Suppressor macrophage treated with lipopolysaccharide for 4 hours (primary cell): ENCODE data around the gene VAV3.

Source experiments
- DNase-seq: peaks from one replicate; pipeline ENCODE4 v3.0.0-alpha.2; 2020

VAV3 gene

DNA sequence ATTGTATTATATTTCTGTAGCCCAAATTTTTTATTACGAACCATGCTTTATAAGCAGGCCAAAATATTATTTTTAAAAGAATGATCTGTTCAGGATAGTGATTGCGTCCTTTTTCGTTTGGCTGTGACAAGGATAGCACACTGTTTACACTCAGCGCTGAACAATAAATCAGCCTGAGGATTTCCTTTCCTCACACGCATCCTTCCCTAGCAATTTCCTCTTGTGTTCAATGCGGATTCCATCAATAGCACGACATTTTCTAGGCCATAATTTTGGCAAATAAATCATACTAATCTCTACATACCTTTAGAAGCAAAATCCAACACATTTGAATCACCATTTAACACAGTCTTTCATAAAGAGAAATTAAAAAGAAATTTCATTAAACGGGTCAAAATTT is 1.6 kb upstream of the VAV3 start:
- DNase-seq = no peak

DNA sequence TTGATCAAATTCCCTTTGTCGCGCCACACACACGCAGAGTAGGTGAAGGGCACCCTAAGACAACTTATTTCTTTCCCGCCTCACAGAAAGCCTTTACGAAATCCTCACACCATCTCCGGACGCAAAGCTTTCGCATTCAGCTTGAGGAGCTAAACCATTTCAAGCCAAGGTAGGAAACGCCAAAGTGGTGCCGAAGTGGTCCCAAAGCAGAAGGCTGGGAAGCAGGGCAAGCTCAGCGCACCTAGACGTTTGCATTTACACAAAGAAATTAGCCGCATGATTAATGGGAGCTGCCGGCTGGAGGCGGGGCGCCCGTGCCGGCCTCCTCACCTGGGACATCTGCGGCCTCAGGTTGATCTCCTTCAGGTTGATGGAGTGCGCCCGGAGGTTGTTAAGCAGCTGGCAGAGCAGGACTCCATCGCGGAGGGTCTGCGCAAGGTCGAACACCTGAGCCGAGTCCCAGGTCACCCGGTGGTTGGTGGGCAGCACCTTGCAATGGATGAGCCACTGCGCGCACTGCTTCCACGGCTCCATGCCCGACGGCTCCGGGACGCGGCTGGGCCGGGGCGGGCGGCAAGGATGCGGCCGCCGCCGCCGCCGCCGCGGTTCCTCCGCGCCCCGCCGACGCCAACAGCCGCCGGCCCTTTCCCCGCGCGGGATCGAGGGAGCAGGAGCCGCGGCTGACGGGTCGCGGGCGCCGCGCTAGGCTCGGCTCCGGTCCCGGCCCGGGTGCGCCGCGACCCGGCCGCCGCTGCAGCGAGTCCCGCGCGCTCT is 457 bp downstream of the VAV3 start:
- no peak for DNase-seq

DNA sequence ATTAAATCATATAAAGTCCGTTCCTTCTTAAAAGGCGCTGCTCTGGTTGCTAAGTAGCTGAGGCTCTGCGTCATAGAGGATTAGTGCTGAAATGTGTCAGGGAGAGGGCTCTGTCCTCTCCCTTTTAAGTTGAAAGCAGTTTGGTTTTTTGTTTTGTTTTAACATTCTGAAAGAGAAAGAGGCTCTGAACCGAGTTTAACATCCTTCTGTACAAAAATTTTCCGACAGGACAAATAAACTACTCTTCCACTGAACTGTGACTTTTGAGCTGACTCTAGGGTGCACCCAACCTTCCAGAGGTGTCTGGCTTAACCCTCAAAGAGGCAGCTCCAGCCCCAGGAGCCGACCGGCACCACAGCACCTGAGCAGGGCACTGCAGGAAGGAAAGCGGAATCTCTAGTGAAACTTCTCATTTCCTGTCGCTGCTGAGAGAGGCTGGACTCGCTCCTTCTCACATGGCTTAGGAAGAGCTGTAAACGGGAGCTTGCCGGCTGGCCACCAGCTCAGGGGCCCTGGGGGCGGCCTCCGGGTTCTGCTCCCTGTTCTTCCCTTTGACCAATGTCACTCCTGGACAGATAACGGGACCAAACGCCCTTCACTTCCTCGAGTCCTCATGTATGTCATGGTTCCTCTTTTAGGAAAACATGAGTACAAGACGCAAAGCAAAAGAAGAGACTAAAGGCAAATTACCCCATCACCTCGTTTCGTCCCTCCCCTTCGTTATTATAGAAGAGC is 1.2 kb downstream of the VAV3 start:
- DNase-seq = peak; percentile 81

DNA sequence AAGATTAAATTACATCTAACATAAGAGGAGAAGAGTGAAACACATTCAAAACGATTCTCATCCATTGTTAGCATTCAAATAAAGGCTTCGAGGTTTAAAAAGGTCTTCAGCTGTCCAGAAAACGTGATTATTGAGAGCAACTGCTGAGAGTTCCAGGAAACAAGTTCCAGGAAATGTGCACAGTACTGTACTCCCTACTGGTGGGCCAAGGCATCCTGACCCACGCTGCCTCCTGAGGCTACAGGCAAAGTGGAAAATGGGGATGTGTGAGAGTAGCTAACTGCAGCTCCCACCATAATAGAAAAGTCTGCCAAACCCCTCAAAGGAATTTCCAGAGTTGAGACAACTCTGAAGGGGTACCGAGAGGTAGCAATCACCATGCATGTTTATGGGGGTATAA is 2.0 kb downstream of the VAV3 start:
- DNase-seq = peak; percentile 29

DNA sequence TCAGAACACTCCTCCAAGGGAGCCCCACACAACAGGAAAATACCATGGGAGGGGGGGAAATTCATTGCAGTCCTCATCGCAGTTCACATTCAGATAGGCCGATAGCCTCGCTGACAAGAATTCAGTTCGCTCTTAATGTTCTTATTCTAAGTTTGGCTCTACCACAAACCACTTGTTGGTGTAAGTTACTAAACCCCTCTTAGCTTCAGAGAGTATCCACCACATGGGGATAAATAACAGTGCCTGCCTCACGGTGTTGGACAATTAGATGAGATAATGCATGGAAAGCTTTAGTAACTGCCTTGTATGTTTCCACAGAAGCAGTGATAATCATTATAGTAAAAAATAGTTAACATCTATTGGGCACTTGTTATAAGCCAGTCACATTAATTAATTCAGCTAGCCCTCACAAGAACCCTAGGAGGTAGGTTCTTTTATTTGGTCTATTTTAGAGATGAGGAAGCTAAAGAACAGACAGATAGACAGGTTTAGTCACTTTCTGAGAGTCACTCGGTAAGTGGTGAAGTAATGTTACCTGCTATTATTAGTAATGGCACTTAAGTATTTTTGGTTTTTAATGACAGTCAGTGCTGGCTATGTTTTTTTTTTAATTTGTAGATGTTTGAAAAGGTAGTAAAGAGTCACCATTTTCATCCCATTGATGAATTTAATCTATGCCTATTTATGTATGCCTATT is 10.1 kb downstream of the VAV3 start:
- DNase-seq = no peak

DNA sequence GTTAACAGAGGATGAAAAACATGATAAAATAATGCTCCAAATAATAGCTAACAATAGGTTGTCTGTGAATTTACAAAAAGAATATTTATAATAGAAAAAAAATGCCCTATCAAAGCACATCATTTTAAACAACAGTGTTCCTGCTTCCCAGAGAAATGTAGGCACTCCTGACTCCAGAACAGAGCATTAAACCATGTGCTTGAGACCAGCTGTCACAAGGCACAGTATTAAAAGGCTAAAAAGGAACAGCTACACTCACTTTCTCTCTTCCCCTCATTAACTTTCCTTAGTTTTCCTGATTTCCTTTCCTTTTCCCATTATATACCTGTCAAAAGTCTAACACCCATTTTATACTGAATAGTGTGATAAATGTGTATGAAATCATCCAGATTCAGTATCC is 10.9 kb downstream of the VAV3 start:
- no peak for DNase-seq

DNA sequence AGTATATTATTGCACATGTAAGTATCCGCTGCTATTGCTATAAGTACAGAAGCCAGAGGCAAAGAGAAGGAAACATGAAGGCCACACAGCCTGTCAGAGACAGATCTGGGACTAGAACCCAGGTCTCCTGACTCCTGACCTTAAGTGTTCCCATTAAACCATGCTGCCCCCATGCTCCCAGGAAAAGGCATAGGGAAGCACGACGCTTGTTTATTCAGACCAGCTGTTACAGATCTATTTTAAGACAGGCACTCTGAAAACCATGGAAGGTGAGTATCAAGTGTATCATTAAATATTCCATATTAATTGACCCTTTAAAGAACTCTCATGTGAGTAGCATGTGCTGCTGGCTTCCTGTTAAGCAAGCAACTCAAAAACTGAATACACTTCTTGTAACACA is 11.4 kb downstream of the VAV3 start:
- no peak for DNase-seq

DNA sequence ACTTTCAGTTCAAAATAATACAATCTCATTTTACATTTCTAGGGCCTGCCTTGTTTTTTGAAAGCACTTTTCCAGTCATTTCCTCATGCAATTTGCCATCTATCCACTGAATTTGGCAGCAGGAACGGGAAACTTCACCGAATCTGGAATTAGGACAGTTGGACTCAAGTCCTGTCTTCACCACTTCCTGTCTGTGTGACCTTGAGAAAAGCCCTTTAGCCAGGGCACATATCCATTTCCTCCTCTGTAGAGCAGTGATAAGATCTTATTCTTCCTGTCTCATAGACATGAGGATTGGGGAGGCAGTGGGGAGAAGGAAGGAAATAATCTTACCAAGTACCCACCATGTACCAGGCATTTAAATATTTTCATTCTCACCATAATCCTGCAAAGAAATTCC is 12.0 kb downstream of the VAV3 start:
- DNase-seq = no peak

DNA sequence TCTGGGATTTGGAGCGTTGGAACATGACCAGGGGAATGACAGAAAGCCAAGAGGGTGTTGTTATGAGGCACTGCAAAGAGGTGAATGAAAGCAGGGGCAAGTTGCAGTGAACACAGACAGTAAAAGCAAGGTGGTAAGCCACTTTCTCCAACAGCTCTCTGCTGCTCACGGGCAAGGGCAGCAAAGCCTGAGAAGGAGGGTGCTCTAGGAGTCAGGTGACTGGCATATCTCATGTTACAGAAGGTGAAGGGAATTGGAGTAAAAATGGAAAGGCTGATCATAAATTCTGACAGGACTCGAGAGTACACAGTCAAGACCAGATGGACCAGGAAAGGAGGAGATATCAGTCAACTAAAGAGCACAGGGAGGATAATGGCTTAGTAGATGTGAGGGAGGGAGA is 14.5 kb downstream of the VAV3 start:
- no peak for DNase-seq

DNA sequence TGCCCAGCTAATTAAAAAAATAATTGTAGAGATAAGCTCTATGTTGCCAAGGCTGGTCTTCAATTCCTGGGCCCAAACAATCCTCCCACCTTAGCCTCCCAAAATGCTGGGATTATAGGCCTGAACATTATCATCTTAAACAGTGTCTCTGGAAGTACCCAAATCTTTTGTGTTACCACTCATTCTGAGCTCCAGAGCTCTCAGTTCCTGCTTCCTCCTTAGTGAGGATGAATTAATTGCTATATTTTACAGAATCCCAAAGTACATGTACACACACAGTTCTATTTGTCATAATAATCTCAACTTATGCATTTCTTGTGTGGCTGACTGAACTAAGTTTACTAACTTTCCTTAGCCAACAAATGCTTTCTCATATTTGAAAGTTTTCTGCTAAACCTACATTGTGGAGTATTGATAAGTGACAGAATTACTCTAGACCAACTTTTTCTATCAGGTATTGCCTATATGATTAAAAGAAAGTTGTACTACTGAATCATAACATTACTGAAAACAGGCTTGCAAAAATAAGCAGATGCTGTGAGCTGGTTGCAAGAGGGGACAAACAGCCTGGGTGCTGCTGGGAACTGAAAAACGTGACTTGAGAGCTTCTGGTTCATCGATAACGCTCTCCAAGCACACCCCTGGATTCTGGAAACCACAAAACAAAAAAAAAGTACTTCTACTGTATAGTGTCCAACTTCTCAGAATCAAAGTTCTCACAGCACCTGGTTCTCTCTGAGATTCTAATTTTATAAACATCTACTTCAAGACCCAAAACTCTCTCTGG is 15.3 kb downstream of the VAV3 start:
- no peak for DNase-seq

DNA sequence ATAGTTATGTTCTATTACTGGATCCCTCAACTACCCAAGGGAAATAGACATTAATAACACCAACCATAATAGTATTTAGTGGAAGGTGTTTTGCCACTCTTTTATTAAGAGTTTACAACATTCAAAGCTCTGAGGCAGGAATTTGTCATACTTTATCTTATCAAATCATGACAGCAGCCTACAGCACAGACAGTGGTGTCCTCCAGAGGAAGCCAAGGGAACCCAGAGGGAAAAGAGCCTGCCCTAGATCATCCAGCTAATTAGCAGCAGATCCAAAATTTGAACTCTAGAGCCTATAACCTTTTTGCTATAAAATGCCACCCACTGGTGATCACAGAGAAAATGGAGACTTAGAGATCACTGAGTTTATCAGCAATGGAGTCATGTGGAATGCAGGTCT is 18.2 kb downstream of the VAV3 start:
- DNase-seq = no peak

DNA sequence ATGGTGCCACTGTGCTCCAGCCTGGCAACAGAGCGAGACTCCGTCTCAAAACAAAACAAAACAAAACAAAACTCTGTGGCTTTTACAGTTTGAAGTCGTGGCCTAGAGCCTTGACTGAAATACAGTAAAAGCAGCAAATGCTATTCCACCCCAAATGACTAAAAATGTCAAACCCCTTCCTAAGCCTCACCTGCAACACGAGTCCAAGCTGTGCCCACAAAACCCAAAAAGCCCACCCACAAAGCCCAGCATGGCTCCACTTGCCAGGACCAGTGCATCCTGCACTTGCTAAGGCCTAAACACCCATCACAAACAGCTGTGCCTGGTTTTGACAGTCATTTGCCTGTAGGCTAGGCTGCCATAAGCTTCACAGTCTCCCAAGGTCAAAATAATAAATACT is 21.3 kb downstream of the VAV3 start:
- no peak for DNase-seq

DNA sequence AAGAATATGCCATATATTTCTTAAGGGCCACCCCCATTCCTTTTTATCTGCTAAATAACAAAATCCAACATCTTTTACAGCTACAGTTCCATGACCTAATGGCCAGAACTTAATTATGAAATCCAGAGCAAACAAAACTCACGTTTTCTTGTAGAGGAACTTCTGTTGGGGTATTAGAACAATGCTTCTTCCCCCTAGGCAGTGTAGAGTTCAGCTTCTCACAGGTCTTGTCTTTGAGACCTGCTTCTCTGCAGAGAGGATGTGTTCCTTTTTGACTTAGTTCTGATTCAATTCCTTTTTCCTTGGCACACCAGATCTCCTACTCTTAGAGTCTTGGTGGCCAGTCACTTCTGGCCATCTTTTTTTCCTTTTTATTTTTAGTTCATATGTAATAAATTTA is 22.2 kb downstream of the VAV3 start:
- peak; percentile 28 for DNase-seq

DNA sequence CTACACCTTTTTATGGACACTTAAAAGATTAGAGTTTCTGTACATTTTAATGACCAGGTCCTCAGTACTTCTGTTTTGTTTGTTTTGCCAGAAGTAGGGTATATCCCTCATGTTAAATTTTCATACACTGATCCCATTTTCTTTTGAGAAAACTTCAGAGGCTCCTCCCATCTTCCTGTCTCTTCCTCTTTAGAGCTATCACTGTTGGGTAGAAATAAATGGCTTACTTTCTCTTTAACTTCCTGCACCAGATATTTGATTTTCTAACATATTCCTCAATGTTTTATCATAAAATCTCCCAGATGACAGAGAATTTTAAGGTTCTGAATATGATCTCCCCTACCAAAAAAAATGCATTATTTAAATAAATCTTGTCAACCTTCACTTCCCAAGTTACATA is 23.4 kb downstream of the VAV3 start:
- DNase-seq = no peak

DNA sequence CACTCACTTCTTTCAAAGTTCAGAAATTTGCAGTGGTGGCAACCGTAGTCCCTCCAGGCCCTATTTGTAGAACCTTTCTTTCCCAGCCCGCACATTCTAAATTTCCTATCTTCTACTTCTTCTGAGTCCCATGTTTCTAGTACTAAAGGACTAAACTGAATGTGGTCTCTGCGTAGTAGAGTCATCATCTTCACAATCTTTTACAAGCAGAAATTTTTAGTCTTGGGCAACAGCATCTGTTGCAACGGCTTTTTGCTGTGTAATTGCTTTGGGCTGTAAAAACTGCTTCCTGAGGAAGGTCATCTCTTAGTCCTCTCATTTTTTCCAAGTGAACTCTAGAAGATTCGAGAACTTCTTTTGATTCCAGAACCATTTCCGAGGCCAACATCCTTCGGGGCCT is 23.9 kb downstream of the VAV3 start:
- peak; percentile 94 for DNase-seq

DNA sequence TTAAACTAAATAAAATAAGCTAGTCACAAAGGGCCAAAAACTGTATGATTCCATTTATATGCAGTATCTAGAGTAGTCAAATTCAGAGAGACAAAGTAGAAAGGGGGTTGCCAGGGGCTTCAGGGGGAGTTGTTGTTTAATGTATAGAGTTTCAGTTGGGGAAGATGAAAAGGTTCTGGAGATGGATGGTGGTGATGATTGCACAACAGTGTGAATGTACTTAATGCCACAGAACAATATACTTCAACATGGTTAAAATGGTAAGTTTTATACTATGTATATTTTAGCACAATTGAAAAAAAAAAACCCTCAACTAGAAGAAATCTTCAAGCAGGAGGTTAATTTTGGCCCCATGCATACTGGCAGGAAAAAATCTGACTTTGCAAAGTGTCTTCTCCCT is 24.3 kb downstream of the VAV3 start:
- no peak for DNase-seq

DNA sequence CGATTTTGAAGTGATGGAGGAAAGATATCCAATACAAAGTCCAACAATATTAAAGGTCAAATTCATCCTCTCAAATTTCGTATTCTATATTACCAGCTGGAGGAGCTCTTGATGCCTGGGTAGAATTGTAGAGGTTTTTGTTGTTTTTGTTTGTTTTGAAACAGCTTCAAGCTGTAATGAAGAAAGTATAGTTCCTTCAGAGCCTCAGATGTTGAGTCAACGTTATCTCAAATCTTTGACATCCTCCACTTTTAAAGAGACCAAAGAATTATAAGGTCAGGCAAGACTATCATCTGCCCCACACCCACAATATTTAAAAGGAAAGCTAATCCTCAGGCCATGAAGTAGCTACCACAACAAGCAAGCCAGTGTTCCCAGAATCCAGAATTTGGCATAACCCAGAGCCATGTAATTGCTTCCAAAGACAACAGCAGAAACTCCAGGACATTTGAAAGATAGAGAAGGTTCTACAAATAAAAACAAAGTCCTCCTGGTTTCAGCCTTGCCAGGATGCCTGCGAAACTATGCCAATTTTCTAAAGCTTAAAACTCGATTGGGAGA is 24.9 kb downstream of the VAV3 start:
- no peak for DNase-seq

DNA sequence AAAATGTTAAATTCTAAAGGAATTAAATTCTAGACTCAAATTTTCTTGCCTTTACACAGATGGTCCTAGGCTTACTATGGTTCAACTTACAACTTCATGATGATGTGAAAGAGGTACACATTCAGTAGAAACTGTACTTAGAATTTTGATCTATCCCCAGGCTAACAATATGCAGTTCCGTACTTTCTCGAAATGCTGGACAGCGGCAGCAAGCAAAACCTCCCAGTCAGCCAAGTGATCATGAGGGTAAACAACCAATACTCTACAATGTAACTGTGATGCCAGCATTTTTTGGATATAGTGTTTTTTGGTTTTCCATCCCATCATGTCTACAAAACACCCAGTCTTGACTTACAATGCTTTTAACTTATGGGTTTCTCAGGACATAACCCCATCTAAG is 25.7 kb downstream of the VAV3 start:
- no peak for DNase-seq

DNA sequence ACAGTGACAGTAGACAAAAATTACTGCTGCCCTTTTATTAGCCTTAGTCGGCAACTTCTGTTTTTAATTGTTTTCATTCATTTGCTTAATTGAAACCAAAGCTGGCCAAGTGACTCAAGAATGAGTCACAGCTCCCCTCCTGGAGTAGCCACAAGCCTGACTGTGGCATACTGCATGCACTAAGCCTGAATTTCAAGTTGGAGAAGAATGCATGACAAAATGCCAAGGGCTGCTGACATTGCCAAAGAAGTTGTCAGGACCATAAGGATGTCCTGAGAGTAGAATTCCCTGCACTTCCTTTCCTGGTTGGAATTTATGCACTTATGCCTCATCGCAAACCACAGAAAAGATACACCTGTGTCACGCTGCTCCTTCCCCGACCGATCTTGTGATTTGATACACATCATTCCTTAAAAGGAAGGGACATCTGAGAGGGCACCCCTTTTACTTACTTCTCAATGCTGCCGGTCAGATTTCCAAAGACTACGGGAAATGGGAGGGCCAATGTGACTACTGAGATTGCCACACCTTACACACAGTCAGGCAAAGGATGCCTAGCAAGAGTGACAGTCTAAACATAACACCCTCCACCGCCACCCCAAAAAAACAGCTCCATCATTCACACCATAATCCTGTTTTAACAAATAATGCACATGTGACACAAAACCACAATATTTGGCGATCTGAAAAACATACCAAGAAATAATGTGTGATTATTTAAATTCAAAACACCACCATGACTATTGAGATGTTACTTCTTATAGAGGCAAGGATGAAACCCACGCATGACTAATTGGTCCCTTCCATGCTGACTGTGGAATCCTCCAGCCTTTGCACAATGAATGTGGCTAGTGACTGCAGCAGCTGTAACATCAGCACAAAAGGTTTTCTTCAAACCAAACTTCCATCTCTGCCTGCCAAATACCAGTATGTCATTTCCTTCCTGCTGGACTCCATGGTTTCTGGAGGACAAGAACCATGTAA is 28.2 kb downstream of the VAV3 start:
- peak; percentile 89 for DNase-seq

DNA sequence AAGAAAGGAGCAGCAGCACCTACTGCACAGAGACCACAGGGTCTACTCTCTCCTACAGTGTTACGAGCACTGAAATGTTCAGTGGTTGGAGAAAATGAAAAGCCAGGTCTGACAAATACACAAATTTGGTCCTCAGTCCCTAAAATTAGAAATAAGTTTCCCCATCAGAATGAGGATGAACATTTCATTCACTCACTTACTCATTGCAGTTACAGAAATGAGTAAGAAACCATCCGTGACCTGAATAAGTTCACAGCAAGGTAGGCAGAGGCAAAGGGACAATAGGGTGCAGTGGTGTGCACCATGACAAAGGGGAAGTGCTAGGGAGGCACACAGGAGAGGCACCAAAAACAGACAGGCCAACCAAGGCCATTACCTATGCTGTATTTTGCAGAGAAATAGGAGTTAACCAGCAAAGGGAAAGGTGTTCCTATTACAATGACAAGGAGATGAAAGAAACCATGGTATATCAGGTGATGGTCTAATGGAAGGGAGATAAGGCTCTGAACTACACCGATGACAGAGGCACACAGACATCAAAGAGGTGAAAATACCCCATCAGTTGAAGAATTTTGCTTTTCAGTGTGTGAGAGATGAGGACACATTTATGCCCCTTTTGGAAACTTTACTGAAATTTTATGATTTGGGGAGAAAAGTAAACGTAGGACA is 29.4 kb downstream of the VAV3 start:
- DNase-seq = peak; percentile 37

DNA sequence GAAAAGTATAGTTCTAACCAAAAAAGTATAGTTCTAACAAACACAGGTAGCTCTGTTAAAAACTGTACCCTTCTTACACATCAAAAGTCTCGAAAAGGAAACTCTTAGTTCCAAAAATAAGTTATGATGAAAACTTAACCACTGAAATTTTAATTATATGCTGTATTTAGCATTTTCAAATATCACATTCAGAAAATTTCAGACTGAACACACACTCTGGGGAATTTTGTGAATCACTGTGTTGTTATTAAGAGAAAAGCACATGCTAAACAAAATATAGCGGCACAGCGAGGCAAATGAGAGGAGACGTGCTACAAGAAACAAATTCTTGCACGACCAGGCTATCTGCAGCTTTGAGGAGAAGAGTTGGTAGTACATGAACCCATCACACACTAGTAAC is 30.4 kb downstream of the VAV3 start:
- no peak for DNase-seq
